Urinary bladder (tissue), 4 donors: ENCODE measurements around the gene PIGV. TPM values are rescaled to one million over a fixed set of nuclear protein-coding genes. Genes with fewer than 3 reads are reported as not detected.

Source experiments
- DNase-seq: peaks from one replicate; pipeline ENCODE4 v3.0.0-alpha.2; 2015; ENCODE audit errors: extremely low spot score
- H3K27ac ChIP-seq: one replicate; pipeline ENCODE4 v1.5.1; 2013; ENCODE audit warnings: low read depth, mild to moderate bottlenecking, moderate library complexity
- H3K36me3 ChIP-seq: one replicate; pipeline ENCODE4 v1.6.1; 2013; ENCODE audit warnings: mild to moderate bottlenecking, moderate library complexity; ENCODE audit not compliant: insufficient read depth
- H3K4me1 ChIP-seq: one replicate; pipeline ENCODE4 v1.6.1; 2013; ENCODE audit warnings: mild to moderate bottlenecking, moderate library complexity; ENCODE audit not compliant: insufficient read depth
- H3K4me3 ChIP-seq: one replicate; pipeline ENCODE4 v1.5.1; 2013; ENCODE audit warnings: low read depth, low read length
- WGBS: extraction: QIAGEN DNeasy Blood & Tissue Kit; methylation state at CpG from one replicate; pipeline ENCODE4 v1.1.7; 2013; 5-methylcytosine and 5-hydroxymethylcytosine counted together
- polyA plus RNA-seq: library from polyadenylated mRNA; stranded (reverse); fragments of 200-250 nt; gene quantifications from one replicate; pipeline ENCODE4 v1.2.3, GENCODE V29; 2013
- total RNA-seq: library from RNA; depleted of rRNA; stranded (reverse); fragments of >200 nt; gene quantifications from one replicate; pipeline ENCODE4 v1.2.3, GENCODE V29; 2014
- donor health status: healthy with polysubstance abuse.
- donor health status: healthy.

The PIGV gene
- total RNA-seq = 13.4 TPM
- polyA plus RNA-seq = 17.4 TPM

GRCh38 chr1:26787706-26788514 is at the start of gene PIGV:
Gene PIGV, plus strand, starts transcription at chr1:26787950. Its CDS starts 2,866 bp downstream, at chr1:26790816.
- H3K36me3 ChIP-seq = no peaks in the 10 kb centered on the region
- under 1% methylated on average over 63 of the region's 63 CpGs for WGBS
- H3K4me1 ChIP-seq = no peaks in the 10 kb centered on the region
- DNase-seq = peak; percentile 82
- peak within 1 kb of the TSS; percentile 98 for H3K27ac ChIP-seq
- peak within 1 kb of the TSS; percentile 67 for H3K4me3 ChIP-seq

- H3K4me3 ChIP-seq = no peak overlapping the region
- no peak for DNase-seq
- no peaks in the 10 kb centered on the region for H3K4me1 ChIP-seq
- peaks cover 1% of the 10 kb centered on the region for H3K36me3 ChIP-seq
- no peak overlapping the region for H3K27ac ChIP-seq
- 84% methylated on average over 4 of the region's 4 CpGs for WGBS
These were observed 48.3 kb upstream of the PIGV start for GRCh38 chr1:26739329-26739914.

- 77% methylated on average over 3 of the region's 3 CpGs for whole genome bisulfite sequencing
- H3K36me3 ChIP-seq = peaks cover 1% of the 10 kb centered on the region
- peaks cover 2% of the 10 kb centered on the region for H3K4me1 ChIP-seq
- H3K27ac ChIP-seq = no peak overlapping the region
- no peak for DNase-seq
- H3K4me3 ChIP-seq = no peak overlapping the region
These were observed 47.6 kb upstream of the PIGV start for GRCh38 chr1:26740023-26740634.

GRCh38 chr1:26740952-26741351 is 46.8 kb upstream of the PIGV start:
- Histone ChIP-seq H3K4me1 (peaks cover 2% of the 10 kb centered on the region), H3K27ac (no peak overlapping the region), H3K4me3 (no peak overlapping the region), H3K36me3 (peaks cover 1% of the 10 kb centered on the region)
- 54% methylated on average over 5 of the region's 5 CpGs for WGBS
- DNase-seq = no peak

GRCh38 chr1:26743426-26744059 is 44.2 kb upstream of the PIGV start:
- 82% methylated on average over 8 of the region's 8 CpGs for WGBS
- Histone ChIP-seq H3K4me3 (no peak overlapping the region), H3K4me1 (peaks cover 2% of the 10 kb centered on the region), H3K27ac (no peak overlapping the region), H3K36me3 (peaks cover 1% of the 10 kb centered on the region)
- no peak for DNase-seq

- H3K4me1 ChIP-seq = peaks cover 2% of the 10 kb centered on the region
- H3K27ac ChIP-seq = peak overlapping the region; percentile 27
- H3K36me3 ChIP-seq = no peaks in the 10 kb centered on the region
- no peak for DNase-seq
- WGBS = 65% methylated on average over 8 of the region's 8 CpGs
- no peak overlapping the region for H3K4me3 ChIP-seq
These were observed 43.4 kb upstream of the PIGV start for GRCh38 chr1:26744075-26744959.

- no peak overlapping the region for H3K27ac ChIP-seq
- no peak overlapping the region for H3K4me3 ChIP-seq
- DNase-seq = no peak
- 66% methylated on average over 5 of the region's 5 CpGs for WGBS
- peaks cover 1% of the 10 kb centered on the region for H3K36me3 ChIP-seq
- H3K4me1 ChIP-seq = peaks cover 2% of the 10 kb centered on the region
These were observed 42.6 kb upstream of the PIGV start for GRCh38 chr1:26745191-26745590.

- Histone ChIP-seq H3K36me3 (peaks cover 1% of the 10 kb centered on the region), H3K4me1 (peaks cover 2% of the 10 kb centered on the region), H3K4me3 (no peak overlapping the region), H3K27ac (no peak overlapping the region)
- no peak for DNase-seq
- 93% methylated on average over 5 of the region's 5 CpGs for WGBS
These were observed 40.7 kb upstream of the PIGV start for GRCh38 chr1:26747048-26747447.

GRCh38 chr1:26748351-26748750 is 39.4 kb upstream of the PIGV start:
- no peak overlapping the region for H3K4me3 ChIP-seq
- peaks cover 2% of the 10 kb centered on the region for H3K4me1 ChIP-seq
- WGBS = 91% methylated on average over 1 of the region's 1 CpG
- H3K27ac ChIP-seq = no peak overlapping the region
- peaks cover 1% of the 10 kb centered on the region for H3K36me3 ChIP-seq
- no peak for DNase-seq

- 81% methylated on average over 5 of the region's 5 CpGs for WGBS
- H3K4me3 ChIP-seq = no peak overlapping the region
- no peak overlapping the region for H3K27ac ChIP-seq
- H3K36me3 ChIP-seq = peaks cover 1% of the 10 kb centered on the region
- peaks cover 2% of the 10 kb centered on the region for H3K4me1 ChIP-seq
- no peak for DNase-seq
These were observed 38.3 kb upstream of the PIGV start for GRCh38 chr1:26749458-26749857.

- peaks cover 3% of the 10 kb centered on the region for H3K4me1 ChIP-seq
- H3K36me3 ChIP-seq = peaks cover 1% of the 10 kb centered on the region
- no peak overlapping the region for H3K4me3 ChIP-seq
- DNase-seq = no peak
- H3K27ac ChIP-seq = no peak overlapping the region
- WGBS = 81% methylated on average over 1 of the region's 1 CpG
These were observed 37.3 kb upstream of the PIGV start for GRCh38 chr1:26750428-26750827.

GRCh38 chr1:26752519-26752918 is 35.2 kb upstream of the PIGV start:
- Histone ChIP-seq H3K4me1 (peaks cover 3% of the 10 kb centered on the region), H3K36me3 (peaks cover 1% of the 10 kb centered on the region), H3K4me3 (no peak overlapping the region), H3K27ac (no peak overlapping the region)
- 91% methylated on average over 4 of the region's 4 CpGs for WGBS
- DNase-seq = no peak
